ENCODE measurements around the gene SPG11.
"Not testable (repeated sequence)": the region's sequence is repeated elsewhere in the genome, so short reads cannot be mapped to it uniquely, and the experiment has no call there.

Gene SPG11

DNA sequence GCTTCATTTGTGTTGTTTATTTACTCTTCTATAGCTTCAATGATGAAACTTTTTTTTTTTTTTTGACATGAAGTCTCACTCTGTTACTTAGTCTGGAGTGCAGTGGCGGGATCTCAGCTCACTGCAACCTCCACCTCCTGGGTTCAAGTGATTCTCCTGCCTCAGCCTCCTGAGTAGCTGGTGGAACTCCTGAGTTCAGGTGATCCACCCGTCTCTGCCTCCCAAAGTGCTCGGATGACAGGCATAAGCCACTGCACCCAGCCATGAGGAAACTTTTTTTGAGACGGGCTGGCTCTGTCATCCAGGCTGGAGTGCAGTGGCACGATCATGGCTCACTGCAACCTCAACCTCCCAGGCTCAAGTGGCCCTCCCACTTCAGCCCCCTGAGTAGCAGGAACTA, 131.2 kb downstream of the SPG11 start:
- not testable (repeated sequence) for H3K27ac Mint-ChIP-seq, H3K9me3 Mint-ChIP-seq, H3K4me3 Mint-ChIP-seq, H3K27me3 Mint-ChIP-seq
- H3K36me3 Mint-ChIP-seq (ENCODE audit: low read depth): peaks cover 48% of the 10 kb centered on the region
- H3K4me1 Mint-ChIP-seq (ENCODE audit: low read depth): peaks cover 15% of the 10 kb centered on the region
- intact Hi-C loops (cut with micrococcal nuclease): loop anchor here (10.0 kb wide), 1 partner anchor 107 kb away; the partner anchor contains the start of gene CTDSPL2

GRCh38 chr15:44530653-44531052, 132.8 kb downstream of the SPG11 start:
- Mint-ChIP-seq H3K27me3 (no peaks in the 10 kb centered on the region), H3K27ac (no peak overlapping the region), H3K4me3 (no peak overlapping the region), H3K4me1 (ENCODE audit: low read depth) (peaks cover 10% of the 10 kb centered on the region), H3K36me3 (ENCODE audit: low read depth) (peaks cover 47% of the 10 kb centered on the region), H3K9me3 (no peaks in the 10 kb centered on the region)
- intact Hi-C loops (cut with micrococcal nuclease): loop anchor here (10.0 kb wide), 1 partner anchor 106 kb away; the partner anchor contains the start of gene CTDSPL2

GRCh38 chr15:44529864-44530604, 133.4 kb downstream of the SPG11 start:
- peaks cover 45% of the 10 kb centered on the region for H3K36me3 Mint-ChIP-seq (ENCODE audit: low read depth)
- H3K27ac Mint-ChIP-seq: no peak overlapping the region
- peaks cover 3% of the 10 kb centered on the region for H3K4me1 Mint-ChIP-seq (ENCODE audit: low read depth)

DNA sequence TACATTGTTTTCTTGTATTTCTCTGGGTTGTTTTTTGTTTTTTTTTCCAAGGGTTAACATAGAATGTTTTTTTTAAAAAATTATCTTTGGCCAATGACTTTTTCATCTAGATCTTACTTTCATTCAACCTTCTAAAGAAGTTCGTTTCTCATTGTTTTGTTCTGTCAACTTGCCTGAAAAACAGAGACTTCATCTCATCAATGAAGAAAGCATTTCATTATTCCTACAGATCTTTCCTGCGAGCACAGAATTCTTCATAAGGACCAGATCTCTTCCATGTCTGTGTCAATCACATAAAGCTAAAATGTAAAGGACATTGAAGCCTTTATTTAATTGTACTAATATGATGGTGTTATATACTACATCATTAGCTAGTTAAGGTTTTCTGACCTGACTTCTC, 136.2 kb downstream of the SPG11 start:
- H3K9me3 Mint-ChIP-seq: no peaks in the 10 kb centered on the region

More at GRCh38 chr15:44529864-44530604, 133.4 kb downstream of the SPG11 start:
- intact Hi-C loops (cut with micrococcal nuclease): loop anchor here (10.0 kb wide), 1 partner anchor 105 kb away; the partner anchor contains the start of gene CTDSPL2
- Mint-ChIP-seq H3K9me3 (no peaks in the 10 kb centered on the region), H3K4me3 (no peak overlapping the region), H3K27me3 (no peaks in the 10 kb centered on the region)

DNA sequence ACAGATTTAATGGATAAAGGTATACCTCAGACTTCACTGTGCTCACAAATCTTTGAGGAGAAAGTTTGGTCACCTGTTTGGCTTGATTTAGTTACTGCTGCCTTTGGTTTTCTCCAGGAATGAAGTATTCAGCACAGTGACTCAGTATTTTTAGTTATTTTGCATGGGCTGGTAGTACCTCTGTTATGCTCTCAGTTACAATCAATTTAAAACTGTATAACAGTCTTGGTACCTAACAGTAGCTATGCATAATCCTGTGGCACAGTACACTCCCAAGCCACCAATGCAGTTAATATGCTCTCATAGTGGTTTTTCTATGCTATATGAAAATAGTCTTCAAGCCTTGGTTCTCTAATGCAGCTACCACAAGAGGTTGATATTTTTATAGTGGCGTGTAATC, 138.4 kb downstream of the SPG11 start:
- Mint-ChIP-seq H3K36me3 (ENCODE audit: low read depth) (peaks cover 60% of the 10 kb centered on the region), H3K4me1 (ENCODE audit: low read depth) (no peaks in the 10 kb centered on the region), H3K9me3 (no peaks in the 10 kb centered on the region), H3K27ac (no peak overlapping the region), H3K27me3 (no peaks in the 10 kb centered on the region), H3K4me3 (no peak overlapping the region)
- intact Hi-C loops (cut with micrococcal nuclease): no loop called here

More for the DNA sequence above, 136.2 kb downstream of the SPG11 start:
- H3K27me3 Mint-ChIP-seq: no peaks in the 10 kb centered on the region
- no peaks in the 10 kb centered on the region for H3K4me1 Mint-ChIP-seq (ENCODE audit: low read depth)
- H3K36me3 Mint-ChIP-seq (ENCODE audit: low read depth): peaks cover 63% of the 10 kb centered on the region
- intact Hi-C loops (cut with micrococcal nuclease): no loop called here
- H3K27ac Mint-ChIP-seq: no peak overlapping the region
- no peak overlapping the region for H3K4me3 Mint-ChIP-seq

- Mint-ChIP-seq H3K27me3 (no peaks in the 10 kb centered on the region), H3K36me3 (ENCODE audit: low read depth) (peaks cover 78% of the 10 kb centered on the region), H3K4me1 (ENCODE audit: low read depth) (no peaks in the 10 kb centered on the region), H3K4me3 (no peak overlapping the region), H3K9me3 (no peaks in the 10 kb centered on the region), H3K27ac (no peak overlapping the region)
- intact Hi-C loops (cut with micrococcal nuclease): no loop called here
Observed at GRCh38 chr15:44519537-44519936, 143.9 kb downstream of the SPG11 start.

DNA sequence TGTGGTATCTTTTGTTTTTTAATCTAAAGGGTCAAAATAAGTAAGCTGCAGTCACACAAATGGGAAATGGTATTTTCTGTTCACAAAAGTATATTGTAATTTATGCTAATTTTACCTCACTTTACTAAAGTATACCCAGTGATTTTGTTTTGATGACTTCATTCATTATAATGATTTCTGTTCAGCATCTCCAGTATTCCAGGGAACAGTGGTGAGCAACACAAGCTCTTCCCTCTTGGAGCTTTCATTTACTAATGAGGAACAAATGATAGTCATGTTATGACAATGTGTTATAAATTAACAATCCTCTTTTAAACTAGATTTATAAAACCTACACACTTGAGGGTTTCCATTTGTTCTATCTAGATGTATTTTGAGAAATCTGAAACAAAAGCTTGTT, 147.0 kb downstream of the SPG11 start:
- H3K27me3 Mint-ChIP-seq: no peaks in the 10 kb centered on the region
- no peak overlapping the region for H3K27ac Mint-ChIP-seq
- H3K9me3 Mint-ChIP-seq: no peaks in the 10 kb centered on the region
- intact Hi-C loops (cut with micrococcal nuclease): no loop called here
- H3K36me3 Mint-ChIP-seq (ENCODE audit: low read depth): peaks cover 63% of the 10 kb centered on the region
- H3K4me3 Mint-ChIP-seq: no peak overlapping the region
- no peaks in the 10 kb centered on the region for H3K4me1 Mint-ChIP-seq (ENCODE audit: low read depth)
